Measurements from ENCODE around the gene NOVA2. TPM values are rescaled to one million over a fixed set of nuclear protein-coding genes. Genes with fewer than 3 reads are reported as not detected.

NOVA2 gene
- total and polyA plus RNA-seq, 9 of the 15 experiments (the other 6 are each of a cell fraction or from before 2014, with no cell fraction given): not detected

- TF ChIP-seq STAT6 (CRISPR knock-in tag; IDR thresholded peaks at IDR 0.05): no peak
- TF ChIP-seq EP300 (IDR thresholded peaks at IDR 0.05; ENCODE audit: low read length): no peak
- TF ChIP-seq HCFC1 (IDR thresholded peaks at IDR 0.05; ENCODE audit: low read depth, low read length): peak; percentile 20; the same call in 1 of the 2 replicates
- TF ChIP-seq RCOR1 (IDR thresholded peaks at IDR 0.05; ENCODE audit: borderline replicate concordance in 1 of 2, low read depth in 2 of 2, low read length in 2 of 2): peak in 1 of 2 experiments; percentile 40; a peak in 1 of 4 replicates
- peak; percentile 32; the same call in 1 of the 2 replicates for TF ChIP-seq GABPB1 (CRISPR knock-in tag; IDR thresholded peaks at IDR 0.05)
- no peak for TF ChIP-seq PRMT5 (CRISPR knock-in tag; IDR thresholded peaks at IDR 0.05)
- TF ChIP-seq HDAC3 (IDR thresholded peaks at IDR 0.05; ENCODE audit: borderline replicate concordance, partially characterized antibody): no peak
- no peak for TF ChIP-seq ZNF778 (CRISPR knock-in tag; IDR thresholded peaks at IDR 0.05)
- TF ChIP-seq MLX (CRISPR knock-in tag; conservative IDR thresholded peaks at IDR 0.05): no peak
- no peak for TF ChIP-seq CHAMP1 (IDR thresholded peaks at IDR 0.05)
- TF ChIP-seq XRCC5 (IDR thresholded peaks at IDR 0.05; ENCODE audit: low read depth, low read length): peak; percentile 42; the same call in 1 of the 2 replicates
- no peak for TF ChIP-seq CBFA2T3 (IDR thresholded peaks at IDR 0.05)
- TF ChIP-seq TFAP4 (CRISPR knock-in tag; IDR thresholded peaks at IDR 0.05; ENCODE audit: borderline replicate concordance): peak; percentile 39; the same call in 1 of the 2 replicates
- peak in 1 of 2 experiments; percentile 54; a peak in 2 of 4 replicates for TF ChIP-seq RAD21 (CRISPR knock-in tag; conservative IDR thresholded peaks at IDR 0.05 in 1 of 2, IDR thresholded peaks at IDR 0.05 in 1 of 2)
- TF ChIP-seq ZNF197 (CRISPR knock-in tag; IDR thresholded peaks at IDR 0.05; ENCODE audit: low read depth): no peak
- peak; percentile 79 to 90 (median 82) for TF ChIP-seq CTCF (IDR thresholded peaks at IDR 0.05 in 2 of 3, conservative IDR thresholded peaks at IDR 0.05 in 1 of 3; ENCODE audit: insufficient read depth in 2 of 3, low read depth in 1 of 3, low read length in 3 of 3)
- TF ChIP-seq SRSF7 (optimal IDR thresholded peaks at IDR 0.05; ENCODE audit: low read depth, low read length): no peak
These were observed 36.2 kb upstream of the NOVA2 start (continued) for GRCh38 chr19:46009530-46010510.
